Dendritic cell treated with granulocyte-macrophage colony-stimulating factor and Interleukin-4, amounts not matched to agents 40 ng/mL and 50 ng/mL, for 4 days (primary cell): ENCODE measurements around the gene DBI.
"Not testable (repeated sequence)": the region's sequence is repeated elsewhere in the genome, so short reads cannot be mapped to it uniquely, and the experiment has no call there.

Experiments used
- H3K27ac Mint-ChIP-seq: one replicate; pipeline ENCODE4 v1.8.0; 2022; ENCODE audit warnings: mild to moderate bottlenecking, mixed read lengths
- H3K27me3 Mint-ChIP-seq: one replicate; pipeline ENCODE4 v1.8.0; 2022; ENCODE audit warnings: mild to moderate bottlenecking, mixed read lengths
- H3K36me3 Mint-ChIP-seq: one replicate; pipeline ENCODE4 v1.8.0; 2022; ENCODE audit warnings: low read depth, mixed read lengths
- H3K4me1 Mint-ChIP-seq: one replicate; pipeline ENCODE4 v1.8.0; 2022; ENCODE audit warnings: low read depth, mixed read lengths
- H3K4me3 Mint-ChIP-seq: one replicate; pipeline ENCODE4 v1.8.0; 2022; ENCODE audit warnings: mild to moderate bottlenecking, moderate library complexity, mixed read lengths
- H3K9me3 Mint-ChIP-seq: one replicate; pipeline ENCODE4 v1.8.0; 2022; ENCODE audit warnings: mixed read lengths
- intact Hi-C: fragments of 100-400 bp; cut with micrococcal nuclease; formaldehyde crosslinking; loops from one replicate; pipeline ENCODE4 v1.15.0; 2022

Gene DBI

DNA sequence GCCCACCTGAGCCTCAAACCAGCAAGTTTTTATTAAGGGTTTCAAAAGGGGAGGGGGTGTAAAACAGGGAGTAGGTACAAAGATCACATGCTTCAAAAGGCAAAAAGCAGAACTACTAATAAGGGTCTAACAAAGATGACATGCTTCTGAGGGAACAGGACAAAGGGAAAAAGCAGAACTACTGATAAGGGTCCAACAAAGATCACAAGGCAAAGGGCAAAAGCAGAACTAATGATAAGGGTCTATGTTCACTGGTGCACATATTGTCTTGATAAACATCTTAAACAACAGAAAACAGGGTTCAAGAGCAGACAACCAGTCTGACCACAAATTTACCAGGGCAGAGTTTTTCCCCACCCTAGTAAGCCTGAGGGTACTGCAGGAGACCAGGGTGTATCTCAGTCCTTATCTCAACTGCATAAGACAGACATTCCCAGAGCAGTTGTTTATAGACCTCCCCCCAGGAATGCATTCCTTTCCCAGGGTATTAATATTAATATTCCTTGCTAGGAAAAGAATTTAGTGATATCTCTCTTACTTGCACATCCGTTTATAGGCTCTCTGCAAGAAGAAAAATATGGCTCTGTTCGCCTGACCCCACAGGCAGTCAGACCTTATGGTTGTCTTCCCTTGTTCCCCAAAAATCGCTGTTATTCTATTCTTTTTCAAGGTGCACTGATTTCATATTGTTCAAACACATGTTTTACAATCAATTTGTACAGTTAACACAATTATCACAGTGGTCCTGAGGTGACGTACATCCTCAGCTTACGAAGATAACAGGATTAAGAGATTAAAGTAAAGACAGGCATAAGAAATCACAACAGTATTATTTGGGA lies 7.3 kb downstream of the DBI start:
- H3K4me3 Mint-ChIP-seq, intact Hi-C loops, H3K27me3 Mint-ChIP-seq: not testable (repeated sequence)
- Mint-ChIP-seq H3K27ac (peak overlapping the region; percentile 5), H3K9me3 (peaks cover 13% of the 10 kb centered on the region), H3K36me3 (peaks cover 61% of the 10 kb centered on the region), H3K4me1 (peaks cover 37% of the 10 kb centered on the region)

DNA sequence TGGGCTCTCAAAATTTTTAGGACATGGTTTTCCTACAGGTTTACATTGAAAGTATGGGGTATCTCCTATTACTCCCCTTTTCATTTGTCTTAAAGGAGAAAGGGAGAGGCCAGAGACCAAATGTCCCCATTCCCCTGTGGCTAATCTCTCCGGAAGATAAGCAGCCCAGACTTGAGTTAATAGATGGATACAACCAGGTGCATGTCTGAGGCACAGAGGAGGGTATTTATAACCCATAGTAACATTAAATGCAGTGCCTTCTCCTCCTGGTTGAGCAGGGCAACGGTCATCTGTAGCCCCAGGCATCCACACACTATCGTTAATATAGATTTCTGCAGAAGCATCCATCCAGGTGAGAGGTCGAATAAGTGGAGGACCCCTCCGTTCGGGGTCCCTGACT lies 9.6 kb downstream of the DBI start:
- peaks cover 30% of the 10 kb centered on the region for H3K4me1 Mint-ChIP-seq
- H3K36me3 Mint-ChIP-seq: peaks cover 38% of the 10 kb centered on the region
- H3K4me3 Mint-ChIP-seq, H3K27me3 Mint-ChIP-seq, H3K27ac Mint-ChIP-seq, intact Hi-C loops: not testable (repeated sequence)
- peaks cover 13% of the 10 kb centered on the region for H3K9me3 Mint-ChIP-seq

DNA sequence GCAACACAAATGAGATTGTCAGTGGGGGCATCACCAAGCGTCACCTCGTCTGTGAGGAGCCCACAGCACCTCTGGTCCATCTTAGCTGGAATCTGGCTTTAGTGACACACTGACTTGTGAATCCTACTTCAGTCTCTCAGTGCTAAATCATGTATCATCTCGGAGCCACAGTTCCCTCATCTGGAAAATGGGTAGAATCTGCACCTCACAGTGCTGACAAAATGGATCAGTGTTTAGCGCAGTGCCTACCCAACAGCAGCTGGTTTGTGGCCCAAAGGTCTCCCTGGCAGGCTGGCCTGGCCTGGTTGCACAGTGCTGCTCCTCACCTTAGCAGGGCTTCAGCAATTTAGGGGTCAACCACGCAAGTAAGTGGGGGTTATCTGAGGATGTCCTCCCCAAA lies 10.0 kb downstream of the DBI start:
- intact Hi-C loops: no loop called here
- no peaks in the 10 kb centered on the region for H3K27me3 Mint-ChIP-seq
- peaks cover 30% of the 10 kb centered on the region for H3K4me1 Mint-ChIP-seq
- H3K27ac Mint-ChIP-seq: no peak overlapping the region
- H3K9me3 Mint-ChIP-seq: peaks cover 13% of the 10 kb centered on the region
- H3K4me3 Mint-ChIP-seq: no peak overlapping the region
- H3K36me3 Mint-ChIP-seq: peaks cover 34% of the 10 kb centered on the region

DNA sequence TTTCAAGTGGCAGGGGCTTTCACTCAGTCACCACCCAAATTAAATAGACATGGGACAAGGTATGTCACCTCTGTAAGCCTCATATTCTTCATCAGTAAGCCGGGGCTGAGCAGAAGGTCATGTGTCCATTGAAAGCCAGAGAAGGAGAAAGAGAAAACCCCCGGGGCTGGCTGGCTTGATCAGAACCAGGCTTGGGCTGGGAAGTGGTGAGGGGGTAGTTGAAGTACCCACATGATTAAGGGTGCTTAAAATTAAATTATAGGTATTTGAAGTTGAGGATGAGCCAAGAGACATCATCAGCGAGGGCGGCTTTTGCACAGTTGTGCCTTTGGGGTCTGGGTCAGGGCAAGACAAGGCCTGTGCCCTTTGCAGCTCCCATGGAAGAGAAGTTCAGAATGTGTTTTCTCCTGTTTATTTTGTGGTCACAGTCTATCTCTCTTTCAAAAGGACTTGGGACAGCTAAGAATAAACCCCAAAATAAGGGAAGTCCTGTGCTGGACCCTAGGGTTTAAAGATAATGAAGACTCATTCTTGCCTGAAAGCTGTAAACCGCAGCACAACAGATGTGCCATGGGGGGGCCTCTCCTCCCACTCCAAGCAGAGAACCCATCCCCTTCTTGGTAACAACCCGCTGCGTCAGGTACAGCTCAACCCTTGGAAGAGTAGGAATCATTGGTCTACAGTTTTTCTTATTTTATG lies 10.7 kb downstream of the DBI start:
- Mint-ChIP-seq H3K27ac (no peak overlapping the region), H3K4me3 (no peak overlapping the region), H3K27me3 (no peaks in the 10 kb centered on the region), H3K9me3 (peaks cover 13% of the 10 kb centered on the region), H3K36me3 (peaks cover 28% of the 10 kb centered on the region), H3K4me1 (peaks cover 30% of the 10 kb centered on the region)
- intact Hi-C loops: no loop called here

DNA sequence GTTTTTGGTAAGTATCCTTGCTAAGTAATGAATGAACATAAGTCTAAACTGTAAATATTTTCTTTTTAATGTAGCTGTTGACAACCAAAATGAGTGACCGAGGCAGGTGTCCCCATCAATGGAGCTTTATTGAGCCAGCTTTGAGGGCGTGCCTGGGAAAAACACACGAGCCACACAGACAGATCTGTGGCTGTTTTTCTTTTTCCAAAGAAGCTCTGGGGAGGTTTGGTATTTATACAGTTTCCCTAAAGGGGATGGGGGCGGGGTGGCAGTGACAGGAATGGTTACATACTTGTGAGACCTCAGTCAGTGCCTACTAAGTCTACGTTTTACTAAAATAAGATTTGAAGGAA lies 11.2 kb downstream of the DBI start:
- Mint-ChIP-seq H3K36me3 (peaks cover 23% of the 10 kb centered on the region), H3K27ac (no peak overlapping the region), H3K27me3 (no peaks in the 10 kb centered on the region), H3K4me3 (no peak overlapping the region), H3K4me1 (peaks cover 25% of the 10 kb centered on the region), H3K9me3 (peaks cover 13% of the 10 kb centered on the region)
- intact Hi-C loops: no loop called here

DNA sequence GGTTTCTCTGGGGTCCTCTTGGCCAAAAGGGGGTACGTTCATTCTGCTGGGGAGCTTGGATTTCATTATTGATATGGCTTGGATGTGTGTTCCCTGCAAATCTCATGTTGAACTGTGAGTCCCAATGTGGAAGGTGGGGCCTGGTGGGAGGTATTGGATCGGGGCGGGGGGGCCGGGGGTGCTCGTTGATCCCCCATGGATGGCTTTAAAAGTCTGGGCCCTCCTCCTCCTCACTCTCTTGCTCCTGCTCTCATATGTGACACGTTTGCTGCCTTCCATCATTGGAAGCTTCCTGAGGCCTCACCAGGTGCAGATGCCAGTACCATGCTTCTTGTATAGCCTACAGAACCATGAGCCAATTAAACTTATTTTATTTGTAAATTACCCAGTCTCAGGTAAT lies 11.8 kb downstream of the DBI start:
- peaks cover 19% of the 10 kb centered on the region for H3K4me1 Mint-ChIP-seq
- H3K36me3 Mint-ChIP-seq: peaks cover 17% of the 10 kb centered on the region
- H3K27ac Mint-ChIP-seq: no peak overlapping the region
- intact Hi-C loops: no loop called here
- H3K9me3 Mint-ChIP-seq: peaks cover 9% of the 10 kb centered on the region
- no peak overlapping the region for H3K4me3 Mint-ChIP-seq
- H3K27me3 Mint-ChIP-seq: no peaks in the 10 kb centered on the region

DNA sequence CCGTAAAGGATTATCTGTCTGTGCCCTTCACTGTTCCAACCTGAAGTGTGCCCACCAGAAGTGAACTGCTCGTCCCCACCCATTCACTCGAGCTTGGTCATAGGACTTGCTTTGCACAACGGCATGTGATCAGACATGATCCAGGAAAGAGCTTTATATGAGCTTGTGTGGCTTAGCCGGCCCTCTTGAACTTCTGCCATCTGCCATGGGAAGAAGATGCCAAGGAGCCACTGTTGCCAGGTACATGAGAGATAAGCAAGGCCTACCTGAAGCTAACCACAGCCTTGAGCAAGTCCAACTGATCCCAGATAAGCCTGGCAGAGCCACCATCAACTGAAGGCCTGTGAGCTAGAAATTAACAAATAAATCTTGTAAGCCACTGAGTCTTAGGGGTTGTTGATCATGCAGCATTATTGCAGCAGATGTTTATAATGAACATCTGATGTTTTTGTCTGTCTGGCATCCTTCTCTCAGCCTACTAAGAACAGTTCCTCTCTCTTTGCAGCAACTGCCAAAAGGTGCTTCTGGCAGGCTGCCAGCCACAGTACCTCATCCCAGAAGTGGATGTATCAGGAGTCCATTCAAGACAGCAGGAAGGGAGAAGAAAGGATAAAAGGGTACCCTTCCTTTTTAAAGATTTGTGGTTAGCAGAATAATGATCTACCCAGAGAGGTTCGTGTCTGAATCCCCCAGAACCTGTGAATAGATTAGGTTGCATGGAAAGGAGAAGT lies 16.8 kb downstream of the DBI start:
- H3K36me3 Mint-ChIP-seq: no peaks in the 10 kb centered on the region
- H3K9me3 Mint-ChIP-seq: no peaks in the 10 kb centered on the region
- peaks cover 30% of the 10 kb centered on the region for H3K4me1 Mint-ChIP-seq
- H3K27me3 Mint-ChIP-seq: no peaks in the 10 kb centered on the region
- no peak overlapping the region for H3K27ac Mint-ChIP-seq
- intact Hi-C loops: no loop called here
- no peak overlapping the region for H3K4me3 Mint-ChIP-seq

DNA sequence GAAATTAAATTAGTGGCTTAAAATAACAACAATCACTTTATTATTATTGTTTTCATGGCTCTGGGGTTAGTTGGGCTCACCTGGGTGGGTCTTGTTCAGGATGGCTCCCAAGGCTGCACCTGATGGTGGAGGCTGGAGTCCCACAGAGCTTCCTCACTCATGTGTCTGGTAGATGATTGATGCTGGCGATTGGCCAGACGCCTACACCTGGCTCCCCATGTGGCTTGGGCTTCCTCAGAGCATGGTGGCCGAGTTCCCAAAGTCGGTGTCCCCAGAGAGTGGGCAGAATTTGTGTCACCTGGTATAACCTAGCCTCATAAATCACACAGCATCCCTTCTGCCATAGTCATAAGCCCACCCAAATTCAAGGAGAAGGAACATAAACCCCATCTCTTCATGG lies 18.2 kb downstream of the DBI start:
- Mint-ChIP-seq H3K4me1 (peaks cover 43% of the 10 kb centered on the region), H3K27ac (no peak overlapping the region), H3K36me3 (no peaks in the 10 kb centered on the region), H3K4me3 (no peak overlapping the region), H3K9me3 (no peaks in the 10 kb centered on the region), H3K27me3 (no peaks in the 10 kb centered on the region)
- intact Hi-C loops: no loop called here

DNA sequence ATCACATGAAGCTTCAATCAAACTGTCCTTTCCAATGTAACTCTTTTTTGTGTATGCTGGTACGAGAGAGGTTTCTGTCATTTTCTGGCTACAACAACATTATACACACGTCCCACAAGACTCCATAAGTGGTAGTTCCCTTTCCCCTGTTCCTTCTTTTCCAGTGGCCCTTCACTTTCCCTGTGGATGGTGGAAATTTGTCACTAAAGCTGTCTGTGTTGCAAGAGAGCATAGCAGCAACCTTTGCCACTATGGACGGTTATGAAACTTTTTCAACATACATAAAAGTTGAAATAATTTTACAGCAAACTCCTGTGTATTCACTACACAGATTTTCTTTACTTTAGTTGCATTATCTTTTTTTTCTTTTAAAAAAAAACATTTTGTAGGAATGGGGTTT lies 18.7 kb downstream of the DBI start:
- intact Hi-C loops: no loop called here
- Mint-ChIP-seq H3K4me3 (no peak overlapping the region), H3K4me1 (peaks cover 45% of the 10 kb centered on the region), H3K9me3 (no peaks in the 10 kb centered on the region), H3K27me3 (no peaks in the 10 kb centered on the region), H3K27ac (no peak overlapping the region), H3K36me3 (no peaks in the 10 kb centered on the region)

DNA sequence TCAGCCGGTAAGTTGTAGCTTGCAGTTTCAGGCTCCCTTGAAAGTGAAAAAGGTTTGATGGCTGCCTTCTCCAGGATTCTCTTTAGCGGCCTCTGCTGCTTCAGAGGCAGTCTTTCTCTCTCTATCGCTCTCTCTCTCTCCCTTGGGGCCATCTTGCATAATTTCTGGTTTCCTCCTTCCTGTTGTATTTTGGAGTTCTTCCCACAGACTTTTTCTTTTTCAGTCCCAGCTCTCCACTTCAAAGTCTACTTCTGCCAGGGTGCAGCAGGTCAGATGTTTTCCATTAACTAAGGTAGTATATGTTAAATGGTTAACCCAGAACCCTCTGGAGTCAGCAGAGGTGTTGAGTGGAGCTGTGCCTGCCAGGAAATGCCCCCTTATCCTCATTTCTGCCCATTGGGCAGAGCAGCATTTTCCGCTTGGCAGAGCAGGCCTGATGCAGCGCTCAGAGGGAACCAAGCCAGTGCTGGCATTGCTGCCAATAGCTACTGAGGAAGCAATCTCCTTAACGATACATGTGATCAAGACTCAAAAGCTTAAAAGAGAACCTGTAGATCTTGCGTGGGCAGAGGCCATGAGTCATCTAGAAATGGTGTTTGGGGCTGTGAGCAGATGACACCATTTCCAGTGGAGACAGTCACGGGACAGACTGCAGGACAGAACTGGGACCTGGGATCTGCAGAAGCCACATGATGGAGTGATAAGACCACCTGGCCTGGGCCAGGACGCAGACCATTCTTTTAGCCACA lies 20.8 kb downstream of the DBI start:
- Mint-ChIP-seq H3K36me3 (no peaks in the 10 kb centered on the region), H3K4me3 (no peak overlapping the region), H3K27ac (peak overlapping the region; percentile 84), H3K4me1 (peaks cover 45% of the 10 kb centered on the region), H3K27me3 (no peaks in the 10 kb centered on the region), H3K9me3 (no peaks in the 10 kb centered on the region)
- intact Hi-C loops: no loop called here

DNA sequence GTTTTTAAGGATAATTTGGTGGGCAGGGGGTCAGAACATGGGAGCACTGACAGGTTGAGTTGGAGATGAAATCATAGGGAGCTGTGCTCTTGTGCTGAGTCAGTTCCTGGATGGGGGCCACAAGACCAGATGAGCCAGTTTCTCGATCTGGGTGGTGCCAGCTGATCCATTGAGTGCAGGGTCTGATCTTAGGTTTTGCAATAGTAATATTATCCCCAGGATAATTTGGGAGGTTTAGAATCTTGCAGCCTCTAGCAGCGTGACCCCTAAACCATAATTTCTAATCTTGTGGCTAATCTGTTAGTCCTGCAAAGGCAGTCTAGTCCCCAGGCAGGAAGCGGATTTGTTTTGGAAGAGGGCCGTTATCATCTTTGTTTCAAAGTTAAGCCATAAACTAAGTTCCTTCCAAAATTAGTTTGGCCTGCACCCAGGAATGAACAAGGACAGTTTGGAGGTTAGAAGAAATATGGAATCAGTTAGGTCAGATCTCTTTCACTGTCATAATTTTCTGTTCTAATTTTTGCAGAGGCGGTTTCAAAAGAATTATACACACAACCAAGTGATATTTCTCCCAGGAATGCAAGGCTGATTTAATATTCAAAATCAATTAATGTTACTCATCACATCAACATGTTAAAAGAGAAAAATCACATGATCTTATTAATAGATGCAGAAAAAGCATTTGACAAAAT lies 23.0 kb downstream of the DBI start:
- Mint-ChIP-seq H3K4me1 (peaks cover 40% of the 10 kb centered on the region), H3K36me3 (no peaks in the 10 kb centered on the region), H3K4me3 (no peak overlapping the region), H3K27me3 (no peaks in the 10 kb centered on the region), H3K27ac (peak overlapping the region; percentile 73), H3K9me3 (no peaks in the 10 kb centered on the region)
- intact Hi-C loops: no loop called here

DNA sequence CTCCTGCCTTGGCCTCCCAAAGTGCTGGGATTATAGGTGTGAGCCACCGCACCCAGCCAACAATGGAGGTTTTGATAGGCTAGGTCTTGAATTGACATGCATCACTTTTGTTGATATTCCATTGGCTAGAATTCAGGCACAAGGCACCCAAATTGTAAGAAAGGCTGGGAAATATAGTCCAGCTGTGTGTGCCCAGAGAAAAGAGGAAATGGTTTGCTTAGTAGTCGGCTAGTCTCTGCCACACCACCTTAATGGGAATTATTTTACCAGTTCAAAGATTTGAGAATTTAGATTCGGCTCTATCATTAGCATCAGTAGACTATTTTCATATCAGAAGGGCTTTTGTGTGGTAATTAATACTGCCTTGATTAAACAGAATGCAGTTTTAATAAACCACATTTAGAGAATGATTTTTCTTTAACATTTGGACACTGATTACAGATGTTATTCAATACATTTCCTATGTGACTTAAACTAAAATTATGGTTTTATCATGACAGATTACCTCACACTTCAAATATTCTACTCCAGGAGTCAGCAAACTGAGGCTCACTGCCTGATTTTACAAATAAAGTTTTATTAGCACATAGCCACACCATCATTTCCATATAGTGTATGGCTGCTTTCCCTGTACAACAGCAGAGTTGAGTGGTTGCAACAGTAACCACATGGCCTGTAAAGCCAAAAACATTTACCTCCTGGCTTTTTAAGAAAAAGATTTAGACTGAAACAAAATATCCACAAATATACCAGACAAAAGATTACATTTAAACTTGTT lies 27.4 kb downstream of the DBI start:
- Mint-ChIP-seq H3K27me3 (no peaks in the 10 kb centered on the region), H3K36me3 (no peaks in the 10 kb centered on the region), H3K4me3 (no peak overlapping the region), H3K27ac (no peak overlapping the region), H3K4me1 (peaks cover 20% of the 10 kb centered on the region), H3K9me3 (no peaks in the 10 kb centered on the region)
- intact Hi-C loops: no loop called here

DNA sequence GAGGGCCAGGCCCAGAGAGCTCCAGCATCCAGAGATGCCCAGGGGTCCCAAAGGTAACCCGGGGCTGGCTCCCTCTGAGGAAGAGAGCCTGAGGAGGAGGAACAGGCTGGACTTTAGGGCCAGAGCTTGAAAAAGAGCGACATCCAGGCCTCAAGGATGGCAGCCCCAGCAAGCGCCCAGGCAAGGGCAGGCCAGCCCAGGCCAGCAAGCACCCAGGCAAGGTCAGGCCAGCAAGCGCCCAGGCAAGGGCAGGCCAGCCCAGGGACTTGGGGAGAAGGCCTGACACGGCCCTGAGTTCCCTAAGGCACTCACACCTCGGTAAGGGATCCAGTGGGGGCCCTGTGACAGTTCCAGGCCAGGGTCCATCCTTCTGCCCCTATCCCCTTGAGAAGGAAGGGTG lies 30.4 kb downstream of the DBI start:
- Mint-ChIP-seq H3K4me1 (peaks cover 17% of the 10 kb centered on the region), H3K27me3 (peaks cover 4% of the 10 kb centered on the region), H3K9me3 (no peaks in the 10 kb centered on the region), H3K4me3 (no peak overlapping the region), H3K36me3 (no peaks in the 10 kb centered on the region), H3K27ac (peak overlapping the region; percentile 25)
- intact Hi-C loops: no loop called here
